Sigmoid colon (tissue), 4 donors: ENCODE data around the gene STK33.

Source experiments
- CTCF ChIP-seq, 4 experiments: fragments of 450-650 bp in 3 of 4; fragments of 200-600 bp in 1 of 4; IDR thresholded peaks; one replicate each; pipeline ENCODE4 v1.5.1; 2016 to 2019; ENCODE audit warnings: antibody characterized with exemption in 4 of 4, mild to moderate bottlenecking in 3 of 4, moderate library complexity in 2 of 4
- EP300 ChIP-seq, 4 donors: sonication (generic); formaldehyde crosslinking; IDR thresholded peaks; one replicate each; pipeline ENCODE4 v1.6.1; 2017; ENCODE audit warnings: antibody characterized with exemption in 4 of 4
- POLR2AphosphoS5 ChIP-seq, 4 donors: sonication (generic); formaldehyde crosslinking; IDR thresholded peaks; one replicate each; pipeline ENCODE4 v1.6.1; 2017; ENCODE audit warnings: antibody characterized with exemption in 4 of 4

- no peak for TF ChIP-seq POLR2AphosphoS5 (IDR thresholded peaks at IDR 0.05)
- no peak for TF ChIP-seq EP300 (IDR thresholded peaks at IDR 0.05)
- TF ChIP-seq CTCF (IDR thresholded peaks at IDR 0.05): no peak
Observed at GRCh38 chr11:8368194-8368593, 225.8 kb downstream of the STK33 start.
